Right kidney (tissue), 1 donor: ENCODE data around the gene GPRIN1.
"Not testable (repeated sequence)": the region's sequence is repeated elsewhere in the genome, so short reads cannot be mapped to it uniquely, and the experiment has no call there.

Experiments
- DNase-seq: peaks from one replicate; pipeline ENCODE4 v3.0.0-alpha.2; 2016

Gene GPRIN1

GRCh38 chr5:176596689-176597416 lies 13.1 kb downstream of the GPRIN1 start:
- DNase-seq, result peak; percentile 86

DNA sequence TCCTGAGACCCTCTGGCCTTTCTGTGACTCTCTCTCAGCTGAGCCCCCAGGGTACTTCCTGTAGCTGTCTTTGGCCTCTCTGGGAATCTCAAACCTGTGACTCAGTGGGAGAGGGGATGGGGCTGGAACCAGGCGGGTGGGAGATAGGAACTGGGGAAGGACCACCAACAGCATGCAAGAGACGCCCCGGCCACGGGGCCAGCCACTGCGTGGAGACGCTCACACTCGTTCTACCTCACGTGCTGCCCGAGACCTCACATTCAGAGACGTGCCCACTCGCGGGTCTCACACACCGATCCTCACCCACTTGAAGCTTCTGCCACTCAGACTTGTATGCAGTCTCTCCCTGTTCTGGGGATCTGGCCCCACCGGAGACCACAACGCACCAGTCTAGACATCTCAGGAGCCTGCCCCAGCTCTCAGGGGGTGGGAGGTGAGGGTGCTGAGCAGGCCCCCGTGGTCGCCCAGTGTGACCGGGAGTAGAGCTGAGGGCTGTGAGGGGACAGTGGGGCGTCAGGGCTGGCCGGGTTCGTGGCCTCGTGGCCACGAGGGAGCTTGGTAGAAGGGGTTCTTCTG lies 13.8 kb downstream of the GPRIN1 start:
- no peak for DNase-seq

- no peak for DNase-seq
These were observed 14.5 kb downstream of the GPRIN1 start for GRCh38 chr5:176595386-176595943.

GRCh38 chr5:176594554-176594953 lies 15.4 kb downstream of the GPRIN1 start:
- no peak for DNase-seq

- DNase-seq, result no peak
These were observed 16.6 kb downstream of the GPRIN1 start for GRCh38 chr5:176593273-176593869.

DNA sequence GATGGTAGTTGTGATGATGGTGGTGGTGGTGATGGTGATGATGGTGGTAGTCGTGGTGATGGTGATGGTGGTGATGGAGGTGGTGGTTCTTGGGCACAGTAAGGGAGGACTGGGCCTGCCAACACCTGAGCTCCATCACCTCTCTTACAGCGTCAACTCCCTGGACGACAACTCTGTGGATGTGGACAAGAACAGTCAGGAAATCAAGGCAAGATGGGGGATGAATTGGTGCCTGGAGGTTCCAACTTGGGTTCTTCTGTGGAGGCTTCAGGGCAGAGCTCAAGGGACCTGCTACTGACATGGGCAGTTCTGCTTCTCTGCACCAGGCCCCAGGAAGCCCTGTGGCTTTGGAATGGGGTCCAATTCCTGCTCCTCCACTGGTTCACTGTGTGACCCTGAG lies 17.4 kb downstream of the GPRIN1 start:
- no peak for DNase-seq

- DNase-seq, result not testable (repeated sequence)
These were observed 18.3 kb downstream of the GPRIN1 start for GRCh38 chr5:176591667-176592066.

GRCh38 chr5:176590035-176590717 lies 19.8 kb downstream of the GPRIN1 start:
- DNase-seq, result no peak

- no peak for DNase-seq
These were observed 20.8 kb downstream of the GPRIN1 start for GRCh38 chr5:176589039-176589769.

DNA sequence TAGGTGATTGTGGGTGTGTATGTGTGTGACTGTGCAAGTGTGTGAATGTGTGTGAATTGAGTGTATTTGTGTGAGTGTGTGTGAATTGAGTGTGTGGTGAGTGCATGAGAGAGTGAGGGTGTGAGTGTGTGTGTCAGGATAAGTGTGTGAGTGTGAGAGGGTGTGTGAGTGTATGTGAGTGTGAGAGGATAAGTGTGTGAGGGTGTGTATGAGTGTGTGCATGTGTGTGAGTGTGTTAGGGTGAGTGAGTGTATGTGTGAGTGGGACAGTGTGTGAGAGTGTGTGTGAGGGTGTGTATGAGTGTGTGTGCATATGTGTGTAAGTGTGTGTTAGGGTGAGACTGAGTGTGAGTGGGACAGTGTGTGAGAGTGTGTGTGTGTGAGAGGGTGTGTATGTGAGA lies 21.7 kb downstream of the GPRIN1 start:
- no peak for DNase-seq

DNA sequence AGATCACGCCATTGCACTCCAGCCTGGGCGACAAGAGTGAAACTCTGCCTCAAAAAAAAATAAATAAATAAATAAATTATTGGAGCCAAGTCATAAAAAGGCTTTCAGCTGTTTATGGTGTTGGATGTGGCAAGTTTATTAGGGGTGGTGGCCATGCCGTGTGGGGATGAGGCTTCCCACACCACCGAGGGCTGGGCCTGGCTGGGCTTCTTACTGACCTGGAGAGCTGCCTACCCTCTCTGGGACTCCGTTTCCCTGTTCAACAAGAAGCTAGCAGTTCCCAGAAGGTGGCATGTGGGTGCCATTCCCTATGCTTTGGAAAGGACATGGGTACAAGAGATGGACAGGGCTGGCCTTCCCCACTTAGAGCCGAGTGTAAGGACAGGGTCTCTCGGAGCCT lies 22.6 kb downstream of the GPRIN1 start:
- DNase-seq, result no peak

GRCh38 chr5:176583076-176583475 lies 26.9 kb downstream of the GPRIN1 start:
- DNase-seq, result no peak

GRCh38 chr5:176581361-176581760 lies 28.6 kb downstream of the GPRIN1 start:
- DNase-seq, result no peak

GRCh38 chr5:176579323-176579722 lies 30.6 kb downstream of the GPRIN1 start:
- DNase-seq, result no peak

DNA sequence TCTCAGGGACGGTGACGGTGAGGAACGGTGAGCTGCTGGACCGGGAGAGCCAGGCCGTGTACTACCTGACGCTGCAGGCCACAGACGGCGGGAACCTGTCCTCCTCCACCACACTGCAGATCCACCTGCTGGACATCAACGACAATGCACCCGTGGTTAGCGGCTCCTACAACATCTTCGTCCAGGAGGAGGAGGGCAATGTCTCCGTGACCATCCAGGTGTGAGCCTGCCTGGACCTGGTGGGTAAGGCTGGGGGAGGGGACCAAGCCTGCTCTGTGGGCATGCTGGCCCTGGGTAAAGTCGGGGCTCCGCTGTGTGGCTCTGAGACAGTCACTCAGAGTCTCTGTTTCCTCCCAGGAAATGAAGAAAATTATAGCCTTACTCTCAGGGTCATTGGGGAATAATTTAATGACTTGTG lies 31.6 kb downstream of the GPRIN1 start:
- no peak for DNase-seq

DNA sequence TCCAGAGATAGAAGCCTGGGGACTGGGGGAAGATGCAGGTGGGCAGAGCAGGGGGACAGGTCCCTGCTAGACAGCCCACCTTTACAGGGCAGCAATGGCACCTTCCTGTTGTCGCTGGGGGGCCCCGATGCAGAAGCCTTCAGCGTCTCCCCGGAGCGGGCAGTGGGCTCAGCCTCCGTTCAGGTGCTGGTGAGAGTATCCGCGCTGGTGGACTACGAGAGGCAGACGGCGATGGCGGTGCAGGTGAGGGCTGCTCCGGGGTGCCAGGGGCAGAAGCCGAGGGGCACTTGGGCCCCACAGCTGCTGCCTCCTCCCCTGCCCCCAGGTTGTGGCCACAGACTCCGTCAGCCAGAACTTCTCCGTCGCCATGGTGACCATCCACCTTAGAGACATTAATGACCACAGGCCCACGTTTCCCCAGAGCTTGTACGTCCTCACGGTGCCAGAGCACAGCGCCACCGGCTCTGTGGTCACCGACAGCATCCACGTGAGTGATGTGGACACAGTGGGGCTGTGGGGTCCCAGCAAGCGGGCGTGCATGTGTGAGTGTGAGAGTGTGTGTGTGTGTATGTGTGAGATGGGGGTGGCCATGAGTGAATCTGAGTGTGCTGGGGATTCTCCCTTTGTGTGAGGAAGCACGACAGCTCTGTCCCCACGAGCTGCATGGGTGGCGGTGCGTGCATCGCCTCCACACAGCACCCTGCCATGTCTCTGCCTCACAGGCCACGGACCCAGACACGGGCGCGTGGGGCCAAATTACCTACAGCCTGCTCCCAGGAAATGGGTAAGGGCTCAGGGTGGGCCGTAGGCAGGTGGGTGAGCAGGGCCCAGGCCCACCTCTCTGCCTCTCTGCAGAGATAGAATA lies 32.4 kb downstream of the GPRIN1 start:
- DNase-seq, result peak; percentile 45

GRCh38 chr5:176575488-176576422 lies 34.2 kb downstream of the GPRIN1 start:
- DNase-seq, result no peak

- no peak for DNase-seq
These were observed 34.9 kb downstream of the GPRIN1 start for GRCh38 chr5:176575066-176575465.

DNA sequence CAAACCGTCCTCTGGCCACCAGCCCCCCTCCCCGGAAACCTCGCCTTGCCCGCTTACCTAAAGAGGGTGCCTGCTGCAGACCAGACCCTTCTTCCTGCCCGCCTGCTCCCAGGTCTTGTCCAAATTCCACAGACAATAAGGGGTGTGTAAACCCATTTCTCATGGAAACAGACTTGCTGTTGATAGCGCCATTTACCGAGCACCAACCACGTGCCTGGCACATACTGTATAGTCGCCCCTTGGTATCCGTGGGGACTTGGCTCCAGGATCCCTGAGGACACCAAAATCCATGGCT lies 35.7 kb downstream of the GPRIN1 start:
- no peak for DNase-seq

- peak; percentile 46 for DNase-seq
These were observed 36.2 kb downstream of the GPRIN1 start for GRCh38 chr5:176573564-176574296.
